Endothelial cell (in vitro differentiated cells): ENCODE results near the gene GET4. TPM values are rescaled to one million over a fixed set of nuclear protein-coding genes. Genes with fewer than 3 reads are reported as not detected.

Experiments used
- DNase-seq: peaks from one replicate; pipeline ENCODE4 v3.0.0; 2021; ENCODE audit warnings: low spot score
- H3K27ac Mint-ChIP-seq: one replicate; pipeline ENCODE4 v1.8.0; 2021; ENCODE audit warnings: mixed read lengths, inconsistent platforms; ENCODE audit not compliant: unreplicated experiment
- H3K27me3 Mint-ChIP-seq: one replicate; pipeline ENCODE4 v1.8.0; 2021; ENCODE audit warnings: mild to moderate bottlenecking, moderate library complexity, mixed read lengths, inconsistent platforms; ENCODE audit not compliant: unreplicated experiment
- H3K36me3 Mint-ChIP-seq: one replicate; pipeline ENCODE4 v1.8.0; 2021; ENCODE audit warnings: mild to moderate bottlenecking, low read depth, mixed read lengths, inconsistent platforms; ENCODE audit not compliant: unreplicated experiment
- H3K4me1 Mint-ChIP-seq: one replicate; pipeline ENCODE4 v1.8.0; 2021; ENCODE audit warnings: mild to moderate bottlenecking, mixed read lengths, inconsistent platforms; ENCODE audit not compliant: unreplicated experiment
- H3K4me3 Mint-ChIP-seq: one replicate; pipeline ENCODE4 v1.8.0; 2021; ENCODE audit warnings: mild to moderate bottlenecking, mixed read lengths, inconsistent platforms; ENCODE audit not compliant: unreplicated experiment
- H3K9me3 Mint-ChIP-seq: one replicate; pipeline ENCODE4 v1.8.0; 2021; ENCODE audit warnings: mixed read lengths, inconsistent platforms; ENCODE audit not compliant: unreplicated experiment
- total RNA-seq: library from RNA; stranded (reverse); fragmentation: NEBNext Ultra II Directional; extraction: Animal tissue kit (Norgen Biotek cat#: 25700); gene quantifications from one replicate; pipeline ENCODE4 v1.2.1, GENCODE V29; 2021; ENCODE audit not compliant: unreplicated experiment
- TF ChIP-seq, protein P1 (sequence below): fragments of 200-600 bp; sonication (generic); IDR thresholded peaks from one replicate; pipeline ENCODE4 v1.5.0; 2021; ENCODE audit warnings: antibody characterized with exemption; ENCODE audit not compliant: unreplicated experiment

The GET4 gene
- total RNA-seq, 1 donor from 2014 or later = 61.3 TPM

DNA sequence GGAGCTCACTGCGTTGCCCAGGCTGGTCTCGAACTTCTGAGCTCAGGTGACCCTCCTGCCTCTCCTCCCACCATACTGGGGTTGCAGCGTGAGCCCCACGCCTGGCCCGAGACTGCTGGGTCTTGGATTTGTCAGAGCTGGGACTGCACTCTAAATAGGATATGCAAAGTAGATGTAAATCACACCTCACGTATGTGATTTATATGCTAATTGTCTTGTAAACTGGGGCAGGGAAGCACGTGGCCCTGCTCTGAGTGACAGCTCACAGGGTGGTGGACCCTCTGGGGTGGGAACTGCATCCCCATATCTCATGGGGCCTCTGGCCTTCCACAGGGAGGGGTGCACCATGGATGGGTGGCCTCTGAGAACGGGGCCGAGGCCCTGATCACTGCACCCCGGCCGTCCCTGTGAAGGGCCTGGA, 34.1 kb downstream of the GET4 start:
- Mint-ChIP-seq H3K27me3 (peaks cover 4% of the 10 kb centered on the region), H3K36me3 (no peaks in the 10 kb centered on the region), H3K27ac (no peak overlapping the region), H3K4me3 (no peak overlapping the region), H3K9me3 (no peaks in the 10 kb centered on the region), H3K4me1 (no peaks in the 10 kb centered on the region)
- TF ChIP-seq, protein P1, sequence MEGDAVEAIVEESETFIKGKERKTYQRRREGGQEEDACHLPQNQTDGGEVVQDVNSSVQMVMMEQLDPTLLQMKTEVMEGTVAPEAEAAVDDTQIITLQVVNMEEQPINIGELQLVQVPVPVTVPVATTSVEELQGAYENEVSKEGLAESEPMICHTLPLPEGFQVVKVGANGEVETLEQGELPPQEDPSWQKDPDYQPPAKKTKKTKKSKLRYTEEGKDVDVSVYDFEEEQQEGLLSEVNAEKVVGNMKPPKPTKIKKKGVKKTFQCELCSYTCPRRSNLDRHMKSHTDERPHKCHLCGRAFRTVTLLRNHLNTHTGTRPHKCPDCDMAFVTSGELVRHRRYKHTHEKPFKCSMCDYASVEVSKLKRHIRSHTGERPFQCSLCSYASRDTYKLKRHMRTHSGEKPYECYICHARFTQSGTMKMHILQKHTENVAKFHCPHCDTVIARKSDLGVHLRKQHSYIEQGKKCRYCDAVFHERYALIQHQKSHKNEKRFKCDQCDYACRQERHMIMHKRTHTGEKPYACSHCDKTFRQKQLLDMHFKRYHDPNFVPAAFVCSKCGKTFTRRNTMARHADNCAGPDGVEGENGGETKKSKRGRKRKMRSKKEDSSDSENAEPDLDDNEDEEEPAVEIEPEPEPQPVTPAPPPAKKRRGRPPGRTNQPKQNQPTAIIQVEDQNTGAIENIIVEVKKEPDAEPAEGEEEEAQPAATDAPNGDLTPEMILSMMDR = no peak
- DNase-seq = no peak

- Mint-ChIP-seq H3K9me3 (no peaks in the 10 kb centered on the region), H3K4me3 (no peak overlapping the region), H3K36me3 (no peaks in the 10 kb centered on the region), H3K27ac (no peak overlapping the region), H3K4me1 (no peaks in the 10 kb centered on the region), H3K27me3 (peaks cover 6% of the 10 kb centered on the region)
- no peak for DNase-seq
- TF ChIP-seq, protein P1 = no peak
Observed at GRCh38 chr7:910931-911431, 34.6 kb downstream of the GET4 start.

DNA sequence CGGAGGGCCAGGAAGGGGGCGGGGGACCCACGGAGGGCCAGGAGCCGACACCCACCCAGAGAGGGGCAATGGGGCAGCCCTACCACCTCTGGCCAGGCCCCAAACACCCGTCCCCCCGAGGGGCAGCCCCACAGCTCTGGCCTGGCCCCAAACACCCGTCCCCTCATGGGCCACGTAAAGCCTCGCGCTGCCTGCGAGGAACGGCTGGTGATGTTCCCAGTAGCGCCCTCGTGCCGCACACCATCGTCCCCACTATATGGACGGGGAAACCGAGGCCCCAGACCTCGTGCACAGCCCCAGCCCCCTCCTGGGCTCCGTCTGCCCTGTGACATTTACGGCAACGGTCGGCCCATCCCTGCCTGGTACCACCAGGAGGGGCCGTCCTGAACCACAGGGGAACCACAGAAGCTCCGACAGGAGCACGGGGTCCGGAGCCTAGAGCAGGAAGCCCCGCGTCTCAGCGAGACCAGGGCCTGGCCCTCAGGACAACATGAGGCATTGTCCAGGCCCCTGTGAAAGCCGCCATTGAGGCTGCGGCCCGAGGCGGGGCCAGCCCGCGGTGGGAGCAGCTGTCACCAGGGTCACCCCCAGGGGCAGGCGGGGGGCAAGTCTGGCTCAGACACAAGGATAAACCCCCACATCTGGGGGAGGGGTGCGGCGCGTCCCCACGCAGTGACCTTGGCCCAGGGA, 35.6 kb downstream of the GET4 start:
- TF ChIP-seq, protein P1 = no peak
- Mint-ChIP-seq H3K27me3 (peaks cover 11% of the 10 kb centered on the region), H3K9me3 (no peaks in the 10 kb centered on the region), H3K4me3 (no peak overlapping the region), H3K4me1 (no peaks in the 10 kb centered on the region), H3K27ac (no peak overlapping the region), H3K36me3 (no peaks in the 10 kb centered on the region)
- no peak for DNase-seq

GRCh38 chr7:913736-914520, 37.6 kb downstream of the GET4 start:
- peaks cover 10% of the 10 kb centered on the region for H3K27me3 Mint-ChIP-seq
- TF ChIP-seq, protein P1 = no peak
- peak overlapping the region; percentile 48 for H3K27ac Mint-ChIP-seq
- H3K36me3 Mint-ChIP-seq = no peaks in the 10 kb centered on the region
- no peak for DNase-seq
- H3K4me3 Mint-ChIP-seq = no peak overlapping the region
- no peaks in the 10 kb centered on the region for H3K4me1 Mint-ChIP-seq
- no peaks in the 10 kb centered on the region for H3K9me3 Mint-ChIP-seq
